Uterus (tissue), 2 donors: ENCODE measurements around the gene GRHL3.

Experiments
- CTCF ChIP-seq, 4 experiments: fragments of 200-600 bp in 2 of 4; fragments of 450-650 bp in 2 of 4; sonication (generic) in 2 of 4; IDR thresholded peaks; one replicate each; pipeline ENCODE4 v1.5.1; 2016 to 2019; ENCODE audit warnings: antibody characterized with exemption in 4 of 4, mild to moderate bottlenecking in 2 of 4, moderate library complexity in 1 of 4
- POLR2A ChIP-seq, 2 donors: fragments of 450-650 bp; IDR thresholded peaks; one replicate each; pipeline ENCODE4 v1.6.1; 2016; ENCODE audit warnings: antibody characterized with exemption in 2 of 2, mild to moderate bottlenecking in 1 of 2, moderate library complexity in 1 of 2

DNA sequence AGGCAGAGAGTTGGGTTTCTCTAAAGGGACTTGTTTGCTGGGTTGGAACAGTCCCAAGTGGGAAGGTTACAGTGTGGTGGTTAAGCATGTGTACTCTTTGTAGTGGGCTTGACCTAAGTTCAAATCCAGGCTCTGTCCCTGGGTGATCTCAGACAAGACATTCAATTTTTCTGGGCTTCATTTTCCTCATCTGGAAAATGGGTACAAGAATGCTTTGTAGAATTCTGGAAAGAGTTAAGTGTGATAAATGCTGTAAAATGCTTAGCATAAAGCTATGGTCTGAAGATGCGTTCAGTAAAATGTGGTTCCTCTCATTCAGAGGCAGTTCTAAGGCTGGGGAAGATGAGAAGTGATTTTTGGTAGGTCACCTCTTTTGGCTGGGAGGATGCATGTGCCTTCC, 805 bp downstream of the GRHL3 start:
- TF ChIP-seq CTCF (IDR thresholded peaks at IDR 0.05) (no peak), POLR2A (IDR thresholded peaks at IDR 0.05) (no peak)
